GM18508 (cell line): ENCODE results near the gene KIF2A.

Source experiments
- ATAC-seq: cut with Tn5 transposase; IDR thresholded peaks from one replicate; pipeline ENCODE4 v1.9.1; 2021; ENCODE audit warnings: moderate number of reproducible peaks; ENCODE audit not compliant: insufficient read depth, unreplicated experiment

Gene KIF2A

GRCh38 chr5:62305715-62306322 lies at the start of gene KIF2A:
Gene KIF2A (plus strand): TSS chr5:62306206. CDS start chr5:62306473, 267 bp downstream.
- ATAC-seq, result peak; percentile 73

- ATAC-seq, result no peak
These were observed 49.0 kb upstream of the KIF2A start for GRCh38 chr5:62257020-62257367.

DNA sequence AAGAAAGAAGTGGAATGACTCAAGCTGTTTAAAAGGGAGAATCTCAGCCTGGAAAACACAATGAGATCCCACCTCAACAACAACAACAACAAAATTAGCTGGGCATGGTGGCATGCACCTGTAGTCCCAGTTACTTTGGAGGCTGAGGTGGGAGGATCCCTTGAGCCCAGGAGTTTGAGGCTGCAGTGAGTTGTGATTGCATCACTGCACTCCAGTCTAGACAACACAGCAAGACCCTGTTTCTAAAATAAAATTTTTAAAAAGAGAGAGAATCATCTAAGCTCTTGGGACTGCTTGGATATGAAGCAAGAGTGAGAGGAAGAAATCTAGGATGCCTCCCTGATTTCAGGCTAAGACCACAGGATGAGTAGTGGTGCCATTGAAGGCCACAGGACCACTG lies 47.4 kb upstream of the KIF2A start:
- no peak for ATAC-seq

GRCh38 chr5:62259699-62260250 lies 46.2 kb upstream of the KIF2A start:
- no peak for ATAC-seq

GRCh38 chr5:62260513-62260912 lies 45.5 kb upstream of the KIF2A start:
- ATAC-seq, result no peak

DNA sequence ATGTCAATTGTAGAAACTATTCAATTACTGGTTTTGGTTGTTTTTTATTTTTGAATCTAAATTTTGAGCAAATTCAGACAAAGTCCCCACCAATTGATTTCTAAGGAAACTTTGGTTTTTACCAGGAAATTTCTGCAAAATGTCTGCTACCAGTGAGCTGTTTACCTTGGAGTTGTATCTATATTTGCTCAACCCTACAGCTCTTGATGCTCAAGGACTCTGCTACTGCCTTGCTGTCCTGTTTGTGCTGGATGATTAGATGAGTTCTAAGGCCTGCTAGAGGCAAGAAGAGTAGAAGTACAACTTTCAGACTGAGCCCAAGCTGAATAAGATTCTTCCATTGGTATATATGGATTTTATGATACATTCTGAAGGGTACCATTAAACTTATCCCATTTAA lies 42.6 kb upstream of the KIF2A start:
- no peak for ATAC-seq

DNA sequence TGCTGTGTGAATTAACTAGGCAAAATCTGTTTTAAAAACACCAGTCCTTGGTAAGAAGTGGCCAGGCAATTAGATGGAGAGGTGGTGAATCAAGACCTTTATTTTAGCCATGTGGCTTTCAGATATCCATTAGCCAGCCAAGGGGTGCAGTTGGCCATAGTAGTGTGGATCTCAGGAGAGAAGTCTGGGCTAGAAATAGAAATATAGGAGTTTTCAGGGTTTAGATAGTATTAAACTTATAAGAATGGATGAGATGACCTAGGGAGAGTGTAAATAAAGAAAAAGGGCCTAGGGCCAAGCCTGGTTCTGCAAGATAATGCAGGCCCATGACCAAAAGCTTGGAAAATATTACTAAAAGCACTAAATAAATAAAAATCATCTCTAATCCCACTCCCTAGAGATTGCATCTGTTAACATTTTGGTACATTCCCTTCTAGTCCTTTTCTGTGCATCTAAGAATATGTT lies 40.3 kb upstream of the KIF2A start:
- ATAC-seq, result no peak

GRCh38 chr5:62266573-62266972 lies 39.4 kb upstream of the KIF2A start:
- no peak for ATAC-seq

DNA sequence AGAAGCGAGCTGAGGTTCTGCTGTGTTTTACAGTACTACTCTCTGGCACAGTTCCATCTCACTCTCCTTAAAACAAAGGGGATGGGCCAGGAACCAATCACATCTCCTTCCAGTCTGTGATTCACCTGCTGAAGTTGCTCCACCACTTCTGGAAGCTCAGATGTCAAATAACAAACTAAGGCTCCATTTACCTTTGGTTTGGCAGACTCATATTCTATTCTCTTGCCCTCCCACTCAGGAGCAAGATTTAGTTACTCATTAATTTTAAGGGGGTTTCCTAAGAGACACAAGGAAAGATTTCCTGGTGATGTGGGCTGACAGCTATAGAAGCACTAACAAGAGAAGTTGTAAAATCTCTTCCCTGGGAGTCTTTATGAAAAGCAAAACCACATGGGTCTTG lies 37.8 kb upstream of the KIF2A start:
- peak; percentile 74 for ATAC-seq

DNA sequence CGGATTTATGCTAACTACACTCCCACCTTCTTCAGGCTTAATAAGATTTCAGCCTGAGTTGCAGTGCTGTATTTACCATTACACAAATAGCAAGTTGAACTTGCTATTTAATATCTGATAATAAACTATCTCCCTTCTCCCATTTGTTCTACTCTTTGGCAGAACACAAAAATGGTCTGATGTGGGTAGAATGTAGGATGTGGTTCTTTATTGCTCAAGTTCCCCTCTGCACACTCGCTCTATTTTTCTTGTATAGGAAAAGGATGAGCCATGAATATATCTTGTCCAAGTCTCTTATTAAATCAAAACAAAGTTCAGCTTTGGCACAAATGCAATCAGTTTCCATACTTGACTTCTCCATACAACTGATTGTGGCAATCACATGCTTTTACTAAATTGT lies 37.2 kb upstream of the KIF2A start:
- no peak for ATAC-seq

GRCh38 chr5:62271370-62271769 lies 34.6 kb upstream of the KIF2A start:
- ATAC-seq, result no peak

- no peak for ATAC-seq
These were observed 34.1 kb upstream of the KIF2A start for GRCh38 chr5:62271870-62272269.

DNA sequence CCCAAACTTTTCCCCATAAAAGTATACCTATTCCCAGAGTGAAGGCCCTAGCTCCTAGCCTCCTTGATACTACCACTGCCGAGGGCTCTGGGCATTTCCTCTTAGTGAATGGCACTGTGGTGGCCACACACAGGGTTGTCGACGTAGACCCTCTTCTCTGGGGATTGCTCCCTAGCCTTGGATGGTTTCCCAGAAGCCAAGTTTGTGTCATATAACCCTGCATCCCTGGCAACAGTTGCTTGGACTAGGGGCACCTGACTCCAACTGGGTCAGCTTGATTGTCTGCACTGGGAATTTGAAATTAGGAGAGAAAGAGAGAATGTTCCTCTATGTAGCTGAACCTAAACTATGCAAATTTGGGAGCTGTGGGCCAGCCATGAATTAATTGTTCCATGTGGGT lies 32.3 kb upstream of the KIF2A start:
- ATAC-seq, result no peak

DNA sequence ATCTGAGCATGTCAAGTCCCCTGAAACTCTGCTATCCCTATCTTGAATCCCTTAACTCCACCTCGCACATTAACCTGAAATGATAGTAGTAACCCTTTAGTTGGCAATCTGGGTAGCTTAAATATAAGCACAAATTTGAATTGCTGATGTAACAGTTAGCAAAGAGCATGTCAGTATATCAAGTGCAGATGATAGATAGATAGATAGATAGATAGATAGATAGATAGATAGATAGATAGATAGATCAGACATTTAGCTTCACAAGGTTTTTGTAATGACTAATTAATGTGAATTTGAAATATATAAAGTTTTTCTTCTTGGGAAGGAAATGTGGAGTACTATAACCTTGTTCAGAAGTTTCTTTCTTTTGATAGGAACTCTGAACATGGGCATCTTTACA lies 30.4 kb upstream of the KIF2A start:
- no peak for ATAC-seq

- ATAC-seq, result no peak
These were observed 24.6 kb upstream of the KIF2A start for GRCh38 chr5:62281411-62281810.

- no peak for ATAC-seq
These were observed 23.9 kb upstream of the KIF2A start for GRCh38 chr5:62282064-62282463.

DNA sequence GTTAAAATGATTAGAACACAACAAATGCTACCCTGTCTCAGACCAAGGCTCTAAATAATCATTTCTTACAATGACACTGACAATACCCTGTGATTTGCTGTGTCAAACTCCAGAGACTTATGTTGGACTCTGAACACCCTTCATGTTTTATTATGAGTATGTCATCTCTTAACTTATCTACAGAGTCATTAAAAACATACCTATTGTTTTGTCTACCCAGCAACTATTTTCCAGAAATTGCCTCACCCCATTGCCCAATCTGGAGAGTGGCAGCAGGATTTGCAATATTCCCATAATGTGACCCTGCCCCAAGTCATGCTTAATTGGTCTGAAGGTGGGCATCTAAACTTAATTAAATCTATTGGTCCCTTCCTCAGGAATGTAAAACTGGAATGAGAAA lies 23.0 kb upstream of the KIF2A start:
- ATAC-seq, result no peak

DNA sequence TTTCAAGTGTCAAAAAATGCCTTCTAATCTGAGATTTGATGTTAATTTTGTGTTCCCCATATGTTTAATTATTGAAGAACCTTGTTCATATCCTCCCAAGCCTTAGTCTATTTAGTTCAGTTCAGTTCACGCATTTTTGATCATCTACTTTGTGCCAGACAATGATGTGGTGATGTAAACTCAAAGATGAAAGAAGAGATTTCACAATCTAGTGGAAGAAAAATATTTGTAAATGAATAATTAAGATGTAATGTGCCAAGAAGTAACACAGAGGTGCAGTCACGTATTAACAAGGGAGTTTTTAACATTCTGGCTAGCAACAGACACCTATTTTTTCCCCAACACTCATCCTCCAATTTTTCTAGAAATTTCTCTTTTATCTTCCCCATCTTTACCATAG lies 22.1 kb upstream of the KIF2A start:
- ATAC-seq, result no peak

DNA sequence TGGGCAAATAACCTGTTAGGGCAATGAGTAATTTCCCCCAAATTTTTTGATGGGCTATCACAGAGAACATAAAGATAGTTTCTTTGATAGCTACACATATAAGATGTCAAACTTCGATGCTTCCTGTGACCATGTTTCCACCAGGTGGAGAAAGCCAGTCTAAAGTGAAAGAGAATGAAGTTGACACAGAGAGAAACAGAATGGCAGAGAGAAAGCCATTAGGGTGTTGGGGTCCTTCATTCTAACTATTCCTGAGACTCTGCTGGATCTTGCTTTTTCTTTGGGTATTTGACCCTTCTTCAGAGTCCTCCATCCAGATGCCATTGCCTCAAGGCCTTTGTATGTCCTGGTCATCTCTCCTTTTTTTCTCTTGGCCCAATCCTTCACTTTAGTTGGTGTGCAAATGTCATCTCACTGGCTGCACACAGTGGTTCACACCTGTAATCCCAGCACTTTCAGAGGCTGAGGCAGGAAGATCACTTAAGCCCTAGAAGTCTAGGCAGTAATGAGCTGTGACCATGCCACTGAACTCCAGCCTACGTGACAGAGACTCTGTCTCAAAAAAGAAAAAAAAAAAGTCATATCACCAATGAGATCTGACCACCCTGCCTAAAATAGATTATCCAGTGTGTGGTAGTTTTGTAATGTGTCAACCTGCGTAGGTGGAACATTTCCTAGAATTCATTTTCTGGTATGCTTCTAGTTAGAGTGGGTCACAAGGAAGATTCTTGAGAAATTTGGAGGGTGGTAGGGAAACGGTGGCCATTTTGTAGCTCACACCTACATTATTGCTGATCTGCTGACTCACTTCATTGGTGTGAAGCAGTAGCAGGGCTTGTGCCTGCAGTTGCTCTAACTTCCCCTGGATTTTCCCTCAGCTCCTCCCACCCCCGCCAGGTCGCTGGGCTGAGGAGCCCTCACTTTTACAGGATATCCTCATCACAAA lies 20.8 kb upstream of the KIF2A start:
- ATAC-seq, result peak; percentile 72

- ATAC-seq, result no peak
These were observed 19.2 kb upstream of the KIF2A start for GRCh38 chr5:62286834-62287233.

- no peak for ATAC-seq
These were observed 18.8 kb upstream of the KIF2A start for GRCh38 chr5:62287237-62287636.
